HG03280 (cell line): ENCODE results near the gene PPIL6.

Source experiments
- ATAC-seq: cut with Tn5 transposase; IDR thresholded peaks from one replicate; pipeline ENCODE4 v1.9.1; 2021; ENCODE audit warnings: mild to moderate bottlenecking, moderate library complexity; ENCODE audit not compliant: unreplicated experiment

The PPIL6 gene

GRCh38 chr6:109449795-109450673 lies 9.6 kb upstream of the PPIL6 start:
- no peak for ATAC-seq

- ATAC-seq: no peak
These were observed 8.8 kb upstream of the PPIL6 start for GRCh38 chr6:109449064-109449794.

DNA sequence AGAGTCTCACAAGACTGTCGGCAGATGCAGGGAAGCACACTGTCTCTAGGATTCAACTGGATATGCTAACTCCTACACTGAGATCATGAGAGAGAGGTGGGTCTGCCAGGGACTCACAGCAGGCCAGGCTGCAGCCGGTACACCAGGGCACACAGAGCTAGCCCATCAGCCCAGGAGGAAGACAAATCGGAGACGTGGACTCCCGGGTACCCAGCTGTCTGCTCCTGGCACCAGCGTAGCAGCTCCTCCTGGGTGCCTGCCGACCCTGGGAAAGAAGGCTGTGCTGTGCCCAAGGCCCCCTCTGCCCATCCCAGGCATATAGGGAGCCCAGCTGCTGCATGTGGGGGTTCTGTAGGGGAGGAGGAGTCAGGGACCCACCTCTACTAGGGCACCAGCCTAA lies 8.2 kb upstream of the PPIL6 start:
- no peak for ATAC-seq

- no peak for ATAC-seq
These were observed 7.6 kb upstream of the PPIL6 start for GRCh38 chr6:109447878-109448555.

DNA sequence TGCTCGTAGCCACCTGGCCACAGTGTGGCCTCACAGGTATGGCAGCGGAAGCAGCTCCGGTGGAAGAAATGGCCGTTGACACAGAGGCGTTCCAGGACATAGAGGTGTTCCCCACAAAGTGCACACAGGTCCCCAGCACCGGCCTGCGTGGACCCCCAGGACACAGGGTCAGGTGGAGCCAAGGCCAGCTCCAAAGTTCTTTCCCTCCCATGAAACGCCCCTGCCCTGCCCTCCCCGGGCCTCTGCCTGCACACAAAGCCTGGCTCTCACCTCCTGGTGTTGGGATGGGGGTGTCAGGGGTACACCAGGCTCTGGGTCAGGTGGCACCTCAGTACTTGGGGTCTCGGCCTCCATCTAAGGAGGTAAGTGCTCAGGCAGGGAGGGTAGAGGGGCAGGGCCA lies 6.7 kb upstream of the PPIL6 start:
- no peak for ATAC-seq

GRCh38 chr6:109446541-109446940 lies 6.1 kb upstream of the PPIL6 start:
- ATAC-seq: no peak

DNA sequence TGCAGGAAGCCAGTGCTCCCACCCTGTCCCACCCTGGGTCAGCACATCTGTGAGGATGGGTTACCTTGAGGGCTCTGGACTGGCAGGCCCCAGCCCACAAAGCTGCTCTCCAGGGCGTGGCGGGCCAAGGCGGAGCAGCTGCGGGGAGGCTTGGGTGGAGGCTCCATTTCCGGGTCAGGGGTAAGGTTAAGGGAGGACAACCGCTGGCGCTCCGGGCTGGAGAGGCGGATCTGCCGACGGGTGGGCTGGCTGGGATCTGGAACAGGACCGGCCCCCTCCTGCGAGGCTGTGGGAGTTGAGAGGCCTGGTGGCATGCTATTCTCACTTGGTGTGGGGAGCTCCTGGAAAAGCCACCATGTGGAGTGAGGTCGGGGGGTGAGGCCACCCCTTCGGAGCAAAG lies 5.6 kb upstream of the PPIL6 start:
- ATAC-seq: no peak

DNA sequence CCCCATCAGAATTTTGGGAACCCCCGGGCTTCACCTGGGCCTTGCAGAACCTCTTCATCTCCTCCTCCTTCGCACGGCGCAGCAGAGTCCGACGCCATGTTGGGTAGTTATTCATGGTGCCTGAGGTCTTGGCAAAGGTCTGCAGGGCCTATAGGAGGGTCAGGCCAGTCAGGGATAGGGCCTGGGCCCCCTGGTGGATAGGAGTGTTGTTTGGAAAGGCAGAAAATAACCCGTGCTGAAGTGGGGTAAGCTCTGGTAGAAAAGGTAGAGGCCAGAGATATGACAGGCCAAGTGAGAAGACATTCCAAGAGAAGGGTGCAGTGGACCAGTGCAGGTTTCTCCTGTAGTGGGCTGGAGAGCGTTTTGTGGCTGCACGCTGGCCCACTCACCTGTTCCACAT lies 5.0 kb upstream of the PPIL6 start:
- no peak for ATAC-seq

DNA sequence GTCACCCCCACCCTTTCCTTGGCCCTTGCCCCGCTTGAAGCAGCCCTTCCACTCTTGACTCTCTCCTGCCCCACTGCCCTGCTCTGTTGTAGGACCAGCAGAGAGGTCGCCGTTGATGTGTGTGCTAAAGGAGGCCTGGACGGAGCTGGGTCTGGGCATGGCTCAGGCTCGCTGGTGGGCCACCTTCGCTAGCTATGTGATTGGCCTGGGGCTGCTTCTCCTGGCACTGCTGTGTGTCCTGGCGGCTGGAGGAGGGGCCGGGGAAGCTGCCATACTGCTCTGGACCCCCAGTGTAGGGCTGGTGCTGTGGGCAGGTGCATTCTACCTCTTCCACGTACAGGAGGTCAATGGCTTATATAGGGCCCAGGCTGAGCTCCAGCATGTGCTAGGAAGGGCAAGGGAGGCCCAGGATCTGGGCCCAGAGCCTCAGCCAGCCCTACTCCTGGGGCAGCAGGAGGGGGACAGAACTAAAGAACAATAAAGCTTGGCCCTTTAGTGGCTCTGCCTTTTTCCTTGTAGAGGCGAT lies 3.1 kb upstream of the PPIL6 start:
- ATAC-seq: no peak

DNA sequence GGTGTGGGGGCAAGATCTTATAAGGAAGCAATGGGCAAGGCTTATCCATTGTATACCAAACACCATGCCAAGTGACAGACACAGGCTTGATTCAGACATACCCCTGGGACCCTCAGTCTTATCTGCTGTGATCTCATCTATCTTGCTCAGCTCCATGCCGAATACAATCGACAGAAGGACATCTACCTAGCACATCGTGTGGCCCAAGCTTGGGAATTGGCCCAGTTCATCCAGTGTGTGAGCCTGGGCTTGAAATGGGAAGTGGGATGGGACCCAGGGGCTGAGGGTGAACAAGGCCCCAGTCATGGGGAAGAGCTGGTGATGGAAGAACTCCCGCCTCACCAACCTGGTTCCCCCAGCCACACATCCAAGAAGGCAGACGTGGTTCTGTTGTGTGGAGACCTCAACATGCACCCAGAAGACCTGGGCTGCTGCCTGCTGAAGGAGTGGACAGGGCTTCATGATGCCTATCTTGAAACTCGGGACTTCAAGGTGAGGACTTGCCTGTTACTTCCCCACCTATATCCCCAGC lies 2.0 kb upstream of the PPIL6 start:
- no peak for ATAC-seq

DNA sequence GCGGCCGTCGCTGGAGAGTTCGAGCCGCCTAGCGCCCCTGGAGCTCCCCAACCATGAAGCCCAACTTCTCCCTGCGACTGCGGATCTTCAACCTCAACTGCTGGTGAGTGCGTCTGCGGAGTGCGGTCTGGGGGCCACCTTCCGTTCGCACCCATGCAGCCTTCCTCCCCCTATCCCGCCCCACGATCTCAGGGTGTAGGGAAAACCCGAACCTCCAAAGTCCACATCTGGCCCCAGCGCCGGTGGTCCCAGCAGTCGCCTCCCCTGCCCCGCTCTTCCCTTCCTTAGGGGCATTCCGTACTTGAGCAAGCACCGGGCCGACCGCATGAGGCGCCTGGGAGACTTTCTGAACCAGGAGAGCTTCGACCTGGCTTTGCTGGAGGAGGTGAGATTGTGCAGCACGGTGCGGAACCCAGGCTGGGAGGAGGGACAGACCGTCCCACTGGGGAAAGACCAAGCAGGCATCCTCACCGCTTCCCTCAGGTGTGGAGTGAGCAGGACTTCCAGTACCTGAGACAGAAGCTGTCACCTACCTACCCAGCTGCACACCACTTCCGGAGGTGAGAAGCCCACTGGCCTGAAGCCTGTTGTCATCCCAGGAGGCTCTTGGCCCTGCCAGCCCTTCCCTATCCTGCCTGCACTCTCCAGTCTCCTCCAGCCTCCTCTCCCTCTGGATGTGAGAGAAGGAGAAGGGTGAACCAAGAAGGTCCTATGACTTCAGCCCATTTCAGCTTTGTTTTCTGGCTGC lies 815 bp upstream of the PPIL6 start:
- peak; percentile 20 for ATAC-seq

DNA sequence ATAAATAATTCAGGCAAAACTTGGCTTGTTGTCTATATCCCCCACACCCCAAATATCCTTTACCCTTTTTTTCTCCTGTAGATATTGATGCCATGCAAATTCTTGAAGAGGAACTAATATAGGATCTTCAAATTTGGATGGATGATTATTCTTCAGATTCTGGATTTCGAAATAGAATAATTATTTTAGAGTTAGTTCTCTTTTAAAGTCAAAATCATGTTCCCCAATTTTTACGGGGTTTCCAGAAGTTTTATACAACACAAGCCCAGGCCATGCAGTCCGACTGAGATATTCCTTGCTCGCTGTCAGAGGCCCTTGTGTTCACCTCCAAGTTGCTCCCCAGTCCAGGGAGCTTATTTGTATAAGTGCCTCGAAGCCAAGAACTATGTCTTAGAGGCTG lies 4.4 kb downstream of the PPIL6 start:
- no peak for ATAC-seq

- ATAC-seq: no peak
These were observed 6.0 kb downstream of the PPIL6 start for GRCh38 chr6:109434456-109434855.

GRCh38 chr6:109429496-109429895 lies 10.9 kb downstream of the PPIL6 start:
- no peak for ATAC-seq

DNA sequence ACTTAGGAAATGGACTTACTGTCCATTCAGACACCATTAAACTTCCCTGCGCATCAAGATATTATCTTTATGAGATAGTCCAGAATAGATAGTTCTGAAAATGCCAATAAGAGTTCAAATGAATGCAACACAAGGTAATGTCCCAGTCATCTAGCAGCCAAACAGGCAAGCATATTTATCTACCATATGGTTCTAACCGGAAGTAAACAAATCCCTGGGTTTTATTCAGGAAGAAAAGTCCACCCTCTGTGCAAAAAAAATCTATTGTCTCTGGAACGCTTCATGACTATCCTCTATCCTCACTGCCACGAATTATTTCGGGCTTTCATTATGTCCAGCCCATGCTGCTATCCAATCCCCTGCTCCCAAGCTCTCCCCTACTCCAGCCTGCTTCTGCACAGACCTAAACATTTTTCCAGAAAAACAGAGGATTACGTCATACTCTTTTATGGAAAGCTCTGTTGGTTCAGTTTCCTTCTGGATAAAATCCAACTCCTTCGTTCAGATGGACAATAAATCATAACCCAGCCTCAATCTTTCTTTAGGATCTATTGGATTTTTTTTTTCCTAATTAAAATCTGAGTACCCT lies 11.4 kb downstream of the PPIL6 start:
- ATAC-seq: no peak

DNA sequence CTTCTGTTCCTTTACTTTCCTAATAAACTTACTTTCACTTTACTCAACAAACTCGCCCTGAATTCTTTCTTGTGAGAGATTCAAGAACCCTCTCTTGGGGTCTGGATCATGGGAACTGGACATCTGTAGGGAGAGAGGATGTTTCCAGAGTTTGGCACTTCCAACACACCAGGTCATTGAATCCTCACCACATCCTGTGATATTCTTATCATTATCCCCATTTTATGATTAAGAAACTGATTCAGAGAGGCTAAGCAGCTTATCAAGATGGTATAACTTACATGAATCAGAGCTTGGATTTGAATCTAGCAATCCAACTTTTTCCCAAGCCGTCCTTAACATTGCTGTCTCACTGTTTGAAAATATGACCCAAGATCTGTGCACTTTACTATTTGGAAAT lies 15.5 kb downstream of the PPIL6 start:
- no peak for ATAC-seq

GRCh38 chr6:109421184-109421583 lies 19.2 kb downstream of the PPIL6 start:
- no peak for ATAC-seq

- no peak for ATAC-seq
These were observed 19.7 kb downstream of the PPIL6 start for GRCh38 chr6:109420751-109421150.

DNA sequence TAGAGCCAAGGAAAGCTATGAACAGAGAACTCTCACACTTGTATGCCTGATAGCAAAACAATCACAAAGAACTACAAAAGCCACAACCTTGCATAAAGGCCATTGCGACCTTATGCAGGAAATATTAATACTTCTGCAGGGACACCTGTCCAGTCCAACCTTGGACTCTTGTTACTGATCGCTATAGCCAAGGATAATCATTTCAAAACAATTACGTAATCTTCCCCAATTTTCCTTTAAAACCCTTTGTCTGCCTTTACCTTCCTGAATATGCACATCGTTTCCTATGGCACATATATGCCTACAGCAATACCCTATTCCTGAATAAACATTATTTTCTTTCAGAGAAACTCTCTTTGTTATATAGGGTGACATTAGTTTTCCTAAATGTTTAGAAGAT lies 22.8 kb downstream of the PPIL6 start:
- no peak for ATAC-seq

DNA sequence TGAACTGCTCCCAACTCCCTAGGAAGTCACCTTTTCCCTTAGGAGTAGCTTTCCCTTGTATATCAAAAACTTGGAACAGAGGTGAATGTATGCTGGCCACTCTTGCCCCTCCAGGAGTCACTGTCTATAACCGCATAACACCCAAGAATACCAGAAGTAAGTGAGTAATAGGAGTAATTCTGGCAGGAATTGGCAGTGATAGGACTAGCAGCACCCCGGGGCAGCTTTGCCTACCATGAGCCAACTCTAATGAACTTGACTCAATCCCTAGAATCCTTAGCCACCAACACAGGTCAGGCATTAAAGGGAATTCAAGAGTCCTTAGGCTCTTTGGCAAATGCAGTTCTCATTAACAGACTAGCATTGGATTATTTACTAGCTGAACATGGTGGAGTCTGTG lies 29.4 kb downstream of the PPIL6 start:
- ATAC-seq: no peak
